Karpas-422 (cell line): Measurements from ENCODE around the gene PDZD2. TPM values are rescaled to one million over a fixed set of nuclear protein-coding genes. Genes with fewer than 3 reads are reported as not detected.
"Not testable (repeated sequence)": the region's sequence is repeated elsewhere in the genome, so short reads cannot be mapped to it uniquely, and the experiment has no call there.

Experiments used
- DNase-seq: peaks from one replicate; pipeline ENCODE4 v3.0.0-alpha.2; 2015
- H2AFZ ChIP-seq: fragments of 200-600 bp; sonication (generic); 2 replicates; pipeline ENCODE4 v1.6.1; 2014; ENCODE audit warnings: antibody characterized with exemption, low read length, mixed read lengths
- H3K27ac ChIP-seq: fragments of 200-600 bp; sonication (generic); 2 replicates; pipeline ENCODE4 v1.5.1; 2014; ENCODE audit warnings: mild to moderate bottlenecking, low read length, moderate library complexity
- H3K27me3 ChIP-seq: fragments of 200-600 bp; sonication (generic); 2 replicates; pipeline ENCODE4 v1.6.1; 2014; ENCODE audit warnings: low read length, mixed read lengths
- H3K36me3 ChIP-seq: fragments of 200-600 bp; sonication (generic); 2 replicates; pipeline ENCODE4 v1.6.1; 2014; ENCODE audit warnings: low read length, mixed read lengths; ENCODE audit not compliant: insufficient read depth
- H3K4me1 ChIP-seq: fragments of 200-600 bp; sonication (generic); 2 replicates; pipeline ENCODE4 v1.6.1; 2014; ENCODE audit warnings: mild to moderate bottlenecking, low read length, mixed read lengths
- H3K4me2 ChIP-seq: fragments of 200-600 bp; sonication (generic); 2 replicates; pipeline ENCODE4 v1.6.1; 2014; ENCODE audit warnings: low read length, low read depth, mild to moderate bottlenecking; ENCODE audit not compliant: poor library complexity, severe bottlenecking
- H3K4me3 ChIP-seq: fragments of 200-600 bp; sonication (generic); 2 replicates; pipeline ENCODE4 v1.5.1; 2014; ENCODE audit warnings: mild to moderate bottlenecking, antibody characterized with exemption, low read length, mixed read lengths
- H3K79me2 ChIP-seq: fragments of 200-600 bp; sonication (generic); 2 replicates; pipeline ENCODE4 v1.6.1; 2014; ENCODE audit warnings: mild to moderate bottlenecking, low read length, mixed read lengths
- H3K9ac ChIP-seq: fragments of 200-600 bp; sonication (generic); 2 replicates; pipeline ENCODE4 v1.6.0; 2014; ENCODE audit warnings: low read length
- H3K9me2 ChIP-seq: fragments of 200-600 bp; sonication (generic), shearing (Covaris generic); replicated peaks from 2 replicates; pipeline ENCODE4 v1.6.0; 2014; ENCODE audit warnings: mild to moderate bottlenecking, low read length, moderate library complexity; ENCODE audit not compliant: insufficient read depth
- H3K9me3 ChIP-seq: fragments of 300-700, 200-600 bp; sonication (generic); 2 replicates; pipeline ENCODE4 v1.6.1; 2014; ENCODE audit warnings: low read length, mixed read lengths
- H4K20me1 ChIP-seq: fragments of 200-600 bp; sonication (generic); 2 replicates; pipeline ENCODE4 v1.6.1; 2014; ENCODE audit warnings: mild to moderate bottlenecking, antibody characterized with exemption, low read length, low read depth; ENCODE audit not compliant: insufficient read depth
- total RNA-seq: library from RNA; depleted of rRNA; stranded (reverse); fragments of >200 nt; shearing (Covaris generic); gene quantifications from 2 replicates; pipeline ENCODE4 v1.2.3, GENCODE V29; 2014; ENCODE audit warnings: low replicate concordance

PDZD2 gene
- total RNA-seq, 1 experiment from 2014 or later: not detected

GRCh38 chr5:32008746-32009145 is 369.8 kb downstream of the PDZD2 start:
- H3K4me2 ChIP-seq: no peak overlapping the region

GRCh38 chr5:32013658-32014057 is 374.7 kb downstream of the PDZD2 start:
- H3K9me3 ChIP-seq: no peaks in the 10 kb centered on the region
- no peaks in the 10 kb centered on the region for H3K79me2 ChIP-seq
- no peak overlapping the region for H3K4me3 ChIP-seq
- H3K9me2 ChIP-seq: no peaks in the 10 kb centered on the region
- H3K4me1 ChIP-seq: peaks cover 6% of the 10 kb centered on the region
- DNase-seq: no peak
- H3K27ac ChIP-seq: no peak overlapping the region
- H3K36me3 ChIP-seq: no peaks in the 10 kb centered on the region
- H3K27me3 ChIP-seq: no peaks in the 10 kb centered on the region
- no peak overlapping the region for H2AFZ ChIP-seq
- H3K4me2 ChIP-seq: no peak overlapping the region
- H3K9ac ChIP-seq: no peak overlapping the region
- H4K20me1 ChIP-seq: no peaks in the 10 kb centered on the region

More at GRCh38 chr5:32008746-32009145, 369.8 kb downstream of the PDZD2 start:
- no peak for DNase-seq
- no peak overlapping the region for H3K4me3 ChIP-seq
- no peaks in the 10 kb centered on the region for H4K20me1 ChIP-seq
- no peak overlapping the region for H3K9ac ChIP-seq
- H3K9me3 ChIP-seq: no peaks in the 10 kb centered on the region
- H3K9me2 ChIP-seq: no peaks in the 10 kb centered on the region
- peaks cover 9% of the 10 kb centered on the region for H3K4me1 ChIP-seq
- no peaks in the 10 kb centered on the region for H3K27me3 ChIP-seq
- no peaks in the 10 kb centered on the region for H3K36me3 ChIP-seq
- H3K79me2 ChIP-seq: no peaks in the 10 kb centered on the region
- H3K27ac ChIP-seq: no peak overlapping the region
- no peak overlapping the region for H2AFZ ChIP-seq

GRCh38 chr5:32014096-32014745 is 375.3 kb downstream of the PDZD2 start:
- Histone ChIP-seq H3K79me2 (no peaks in the 10 kb centered on the region), H3K4me2 (peak overlapping the region; percentile 15), H3K4me1 (peaks cover 6% of the 10 kb centered on the region), H3K27me3 (no peaks in the 10 kb centered on the region), H3K9me2 (no peaks in the 10 kb centered on the region), H4K20me1 (no peaks in the 10 kb centered on the region), H3K27ac (no peak overlapping the region), H3K9ac (no peak overlapping the region), H3K36me3 (no peaks in the 10 kb centered on the region), H3K4me3 (no peak overlapping the region), H2AFZ (no peak overlapping the region), H3K9me3 (no peaks in the 10 kb centered on the region)
- DNase-seq: no peak

- H3K79me2 ChIP-seq, H3K27ac ChIP-seq, H3K9ac ChIP-seq, H3K9me2 ChIP-seq, DNase-seq, H3K9me3 ChIP-seq, H3K4me3 ChIP-seq, H3K4me1 ChIP-seq, H3K4me2 ChIP-seq, H4K20me1 ChIP-seq, H3K27me3 ChIP-seq, H3K36me3 ChIP-seq, H2AFZ ChIP-seq: not testable (repeated sequence)
These were observed 376.3 kb downstream of the PDZD2 start for GRCh38 chr5:32015262-32015661.

GRCh38 chr5:32017692-32018367 is 378.9 kb downstream of the PDZD2 start:
- Histone ChIP-seq H3K4me3 (no peak overlapping the region), H3K79me2 (no peaks in the 10 kb centered on the region), H3K9me2 (no peaks in the 10 kb centered on the region), H4K20me1 (no peaks in the 10 kb centered on the region), H3K9ac (no peak overlapping the region), H3K4me2 (no peak overlapping the region), H3K9me3 (no peaks in the 10 kb centered on the region), H3K27me3 (no peaks in the 10 kb centered on the region), H2AFZ (no peak overlapping the region), H3K36me3 (no peaks in the 10 kb centered on the region), H3K27ac (no peak overlapping the region), H3K4me1 (peaks cover 11% of the 10 kb centered on the region)
- DNase-seq: no peak

- Histone ChIP-seq H4K20me1 (no peaks in the 10 kb centered on the region), H3K27me3 (no peaks in the 10 kb centered on the region), H3K9me3 (no peaks in the 10 kb centered on the region), H2AFZ (peak overlapping the region; percentile 42; the same call in 1 of the 2 replicates), H3K9me2 (no peaks in the 10 kb centered on the region), H3K79me2 (no peaks in the 10 kb centered on the region), H3K4me3 (no peak overlapping the region), H3K9ac (no peak overlapping the region), H3K27ac (no peak overlapping the region), H3K4me1 (peaks cover 11% of the 10 kb centered on the region), H3K4me2 (no peak overlapping the region), H3K36me3 (no peaks in the 10 kb centered on the region)
- no peak for DNase-seq
These were observed 379.8 kb downstream of the PDZD2 start for GRCh38 chr5:32018476-32019436.

- Histone ChIP-seq H3K4me1 (peaks cover 5% of the 10 kb centered on the region), H3K36me3 (no peaks in the 10 kb centered on the region), H3K9ac (peak overlapping the region; percentile 40), H3K27me3 (no peaks in the 10 kb centered on the region), H3K27ac (no peak overlapping the region), H3K9me3 (no peaks in the 10 kb centered on the region), H2AFZ (peak overlapping the region; percentile 86), H3K4me2 (peak overlapping the region; percentile 53), H3K9me2 (no peaks in the 10 kb centered on the region), H4K20me1 (no peaks in the 10 kb centered on the region), H3K4me3 (peak overlapping the region; percentile 48), H3K79me2 (no peaks in the 10 kb centered on the region)
- DNase-seq: peak; percentile 61
These were observed 381.3 kb downstream of the PDZD2 start for GRCh38 chr5:32020271-32020670.

- peaks cover 5% of the 10 kb centered on the region for H3K4me1 ChIP-seq
- H3K4me2 ChIP-seq: no peak overlapping the region
- H3K4me3 ChIP-seq: no peak overlapping the region; the same call in 1 of the 2 replicates
- no peak overlapping the region for H2AFZ ChIP-seq
- H3K27me3 ChIP-seq: no peaks in the 10 kb centered on the region
- no peak overlapping the region for H3K27ac ChIP-seq
- H3K79me2 ChIP-seq: no peaks in the 10 kb centered on the region
- no peaks in the 10 kb centered on the region for H3K9me3 ChIP-seq
- H3K36me3 ChIP-seq: no peaks in the 10 kb centered on the region
- DNase-seq: no peak
- no peaks in the 10 kb centered on the region for H3K9me2 ChIP-seq
- H3K9ac ChIP-seq: no peak overlapping the region
- no peaks in the 10 kb centered on the region for H4K20me1 ChIP-seq
These were observed 382.0 kb downstream of the PDZD2 start for GRCh38 chr5:32020946-32021345.
